Esophagus muscularis mucosa (tissue), 3 donors: ENCODE data around the gene CAPZA1.

Experiments used
- POLR2A ChIP-seq: fragments of 450-650 bp; IDR thresholded peaks from one replicate; pipeline ENCODE4 v1.6.1; 2017; ENCODE audit warnings: antibody characterized with exemption, moderate library complexity, mild to moderate bottlenecking, low read depth
- POLR2AphosphoS5 ChIP-seq, 2 donors: sonication (generic); formaldehyde crosslinking; IDR thresholded peaks; one replicate each; pipeline ENCODE4 v1.6.1; 2017; ENCODE audit warnings: antibody characterized with exemption in 2 of 2
- TF ChIP-seq, protein P1 (sequence below), 3 experiments: fragments of 200-600 bp in 2 of 3; fragments of 450-650 bp in 1 of 3; sonication (generic) in 2 of 3; IDR thresholded peaks; one replicate each; pipeline ENCODE4 v1.5.1; 2017 to 2019; ENCODE audit warnings: antibody characterized with exemption in 3 of 3, mild to moderate bottlenecking in 2 of 3, moderate library complexity in 1 of 3

DNA sequence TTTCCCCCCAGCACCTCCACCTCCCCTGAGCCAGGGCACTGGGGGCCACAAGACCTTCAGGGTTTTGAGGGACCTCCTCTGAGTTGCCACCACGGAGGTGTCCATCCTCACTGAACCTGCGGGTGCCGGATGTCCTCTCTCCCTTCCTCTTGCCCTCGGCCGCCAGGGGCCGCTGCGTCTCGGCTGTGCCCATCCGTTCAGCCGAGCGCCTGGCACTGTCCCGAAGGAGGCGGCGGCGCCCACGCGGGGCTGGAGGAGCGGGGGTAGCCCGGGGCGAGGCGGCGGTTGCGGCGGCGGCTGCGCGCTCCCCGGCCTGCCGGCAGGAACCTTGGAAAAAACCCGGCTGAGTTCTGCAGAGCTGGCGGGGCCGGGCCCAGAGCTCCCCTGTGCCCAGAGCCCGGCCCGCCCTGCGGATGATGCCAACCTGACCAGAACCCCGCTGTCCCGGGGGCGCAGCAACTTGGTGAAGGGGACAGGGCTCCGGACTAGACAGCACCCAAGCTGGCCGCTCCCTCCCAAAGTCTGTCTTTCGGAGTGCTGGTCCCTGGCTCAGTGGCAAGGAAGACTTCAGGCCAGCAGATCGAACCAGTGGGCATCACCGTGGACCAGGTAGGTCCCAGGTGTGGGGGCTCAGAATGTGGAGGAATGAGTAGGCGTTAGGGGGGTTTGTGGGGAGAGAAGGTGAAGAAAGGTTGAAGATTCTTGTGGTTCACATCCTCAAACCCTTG is 99.2 kb downstream of the CAPZA1 start:
- TF ChIP-seq, protein P1, sequence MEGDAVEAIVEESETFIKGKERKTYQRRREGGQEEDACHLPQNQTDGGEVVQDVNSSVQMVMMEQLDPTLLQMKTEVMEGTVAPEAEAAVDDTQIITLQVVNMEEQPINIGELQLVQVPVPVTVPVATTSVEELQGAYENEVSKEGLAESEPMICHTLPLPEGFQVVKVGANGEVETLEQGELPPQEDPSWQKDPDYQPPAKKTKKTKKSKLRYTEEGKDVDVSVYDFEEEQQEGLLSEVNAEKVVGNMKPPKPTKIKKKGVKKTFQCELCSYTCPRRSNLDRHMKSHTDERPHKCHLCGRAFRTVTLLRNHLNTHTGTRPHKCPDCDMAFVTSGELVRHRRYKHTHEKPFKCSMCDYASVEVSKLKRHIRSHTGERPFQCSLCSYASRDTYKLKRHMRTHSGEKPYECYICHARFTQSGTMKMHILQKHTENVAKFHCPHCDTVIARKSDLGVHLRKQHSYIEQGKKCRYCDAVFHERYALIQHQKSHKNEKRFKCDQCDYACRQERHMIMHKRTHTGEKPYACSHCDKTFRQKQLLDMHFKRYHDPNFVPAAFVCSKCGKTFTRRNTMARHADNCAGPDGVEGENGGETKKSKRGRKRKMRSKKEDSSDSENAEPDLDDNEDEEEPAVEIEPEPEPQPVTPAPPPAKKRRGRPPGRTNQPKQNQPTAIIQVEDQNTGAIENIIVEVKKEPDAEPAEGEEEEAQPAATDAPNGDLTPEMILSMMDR (IDR thresholded peaks at IDR 0.05): peak; percentile 78 to 91 (median 87)
- peak in 1 of 2 donors; percentile 40 for TF ChIP-seq POLR2AphosphoS5 (IDR thresholded peaks at IDR 0.05)
- TF ChIP-seq POLR2A: no peak
